HepG2 (cell line): ENCODE measurements around the gene PCYT2. TPM values are rescaled to one million over a fixed set of nuclear protein-coding genes. Genes with fewer than 3 reads are reported as not detected.

Source experiments
- CBX2 ChIP-seq, 2 experiments: fragments of 200-600 bp in 1 of 2; sonication (generic); formaldehyde crosslinking in 1 of 2; IDR thresholded peaks; 2 replicates each; pipeline versions ENCODE4 v1.7.0 to v1.8.1; 2018 to 2022; ENCODE audit warnings: low read depth in 2 of 2, low read length in 1 of 2, mild to moderate bottlenecking in 1 of 2, missing genetic modification reagents in 1 of 2
- DBP ChIP-seq: sonication (generic); formaldehyde crosslinking; IDR thresholded peaks from 2 replicates; pipeline ENCODE4 v1.4.0; 2020; ENCODE audit warnings: missing genetic modification reagents; ENCODE audit errors: not compliant biosample characterization
- DR1 ChIP-seq: sonication (generic); formaldehyde crosslinking; IDR thresholded peaks from 2 replicates; pipeline ENCODE4 v1.8.0; 2021; ENCODE audit warnings: mild to moderate bottlenecking, missing genetic modification reagents, inconsistent platforms
- FOXK1 ChIP-seq: sonication (generic); formaldehyde crosslinking; IDR thresholded peaks from 2 replicates; pipeline ENCODE4 v1.4.0; 2020; ENCODE audit warnings: low read depth, missing genetic modification reagents, borderline replicate concordance
- HCFC1 ChIP-seq: fragments of 150-350 bp; IDR thresholded peaks from 2 replicates; pipeline ENCODE4 v1.6.1; 2014; ENCODE audit warnings: low read depth, low read length
- HES4 ChIP-seq: sonication (generic); formaldehyde crosslinking; IDR thresholded peaks from 2 replicates; pipeline ENCODE4 v1.9.0; 2021; ENCODE audit warnings: mild to moderate bottlenecking, missing genetic modification reagents, borderline replicate concordance
- HNRNPUL1 ChIP-seq: fragments of 200-400 bp; formaldehyde crosslinking; IDR thresholded peaks from 2 replicates; pipeline ENCODE4 v1.6.1; 2017; ENCODE audit warnings: low read depth, mild to moderate bottlenecking, low read length, moderate library complexity
- MED13 ChIP-seq: sonication (generic); formaldehyde crosslinking; IDR thresholded peaks from 2 replicates; pipeline ENCODE4 v1.5.0; 2020; ENCODE audit warnings: missing genetic modification reagents
- PCBP1 ChIP-seq: fragments of 200-400 bp; formaldehyde crosslinking; IDR thresholded peaks from 2 replicates; pipeline ENCODE4 v1.6.1; 2017; ENCODE audit warnings: mild to moderate bottlenecking, low read depth, low read length, borderline replicate concordance
- POLR2AphosphoS2 ChIP-seq: IDR thresholded peaks from 2 replicates; pipeline ENCODE4 v1.6.1; 2011; ENCODE audit warnings: low read depth, low read length, improper control_type of control experiment
- REPIN1 ChIP-seq: sonication (generic); formaldehyde crosslinking; IDR thresholded peaks from 2 replicates; pipeline ENCODE4 v1.8.0; 2022; ENCODE audit warnings: missing genetic modification reagents, low read depth, mild to moderate bottlenecking, borderline replicate concordance
- STAT5B ChIP-seq: sonication (generic); formaldehyde crosslinking; IDR thresholded peaks from 2 replicates; pipeline ENCODE4 v1.4.0; 2020; ENCODE audit warnings: missing genetic modification reagents
- STAT6 ChIP-seq: sonication (generic); formaldehyde crosslinking; IDR thresholded peaks from 2 replicates; pipeline ENCODE4 v1.4.0; 2020; ENCODE audit warnings: missing genetic modification reagents, mild to moderate bottlenecking, borderline replicate concordance
- TFAP4 ChIP-seq: sonication (generic); IDR thresholded peaks from 2 replicates; pipeline ENCODE4 v1.6.1; 2016; ENCODE audit warnings: low read depth, borderline replicate concordance
- ZNF205 ChIP-seq: IDR thresholded peaks from 2 replicates; pipeline ENCODE4 v1.6.1; 2018; ENCODE audit warnings: missing biosample characterization, missing genetic modification reagents
- ZNF281 ChIP-seq: sonication (generic); formaldehyde crosslinking; IDR thresholded peaks from 2 replicates; pipeline ENCODE4 v1.4.0; 2020; ENCODE audit warnings: missing genetic modification reagents, borderline replicate concordance
- ZNF484 ChIP-seq: sonication (generic); formaldehyde crosslinking; IDR thresholded peaks from 2 replicates; pipeline ENCODE4 v1.5.1; 2020; ENCODE audit warnings: mild to moderate bottlenecking, low read depth, missing genetic modification reagents, borderline replicate concordance
- ZNF589 ChIP-seq: sonication (generic); formaldehyde crosslinking; conservative IDR thresholded peaks from 2 replicates; pipeline ENCODE4 v1.8.0; 2022; ENCODE audit warnings: mild to moderate bottlenecking, moderate library complexity, missing genetic modification reagents
- ZNF746 ChIP-seq: sonication (generic); formaldehyde crosslinking; IDR thresholded peaks from 2 replicates; pipeline ENCODE4 v1.8.0; 2022; ENCODE audit warnings: mild to moderate bottlenecking, missing genetic modification reagents
- ZNF75D ChIP-seq: sonication (generic); formaldehyde crosslinking; IDR thresholded peaks from 2 replicates; pipeline ENCODE4 v1.8.1; 2023; ENCODE audit warnings: missing genetic modification reagents, mild to moderate bottlenecking, borderline replicate concordance
- ZNF781 ChIP-seq: sonication (generic); formaldehyde crosslinking; IDR thresholded peaks from 2 replicates; pipeline ENCODE4 v1.5.1; 2020; ENCODE audit warnings: borderline replicate concordance, mild to moderate bottlenecking, missing genetic modification reagents; ENCODE audit errors: not compliant biosample characterization
- polyA plus RNA-seq, 8 experiments: library from polyadenylated mRNA; depleted of rRNA in 3 of 8; stranded (reverse) in 7 of 8; unstranded in 1 of 8; fragments of >200 nt; fragmentation: Illumina TruSeq in 4 of 8; extraction: Trizol in 4 of 8; gene quantifications; 2 replicates each; pipeline versions ENCODE4 v1.2.1 to v1.2.3, GENCODE V29; 2011 to 2016; ENCODE audit warnings: low read depth in 4 of 8, missing spikeins in 1 of 8, mixed read lengths in 1 of 8; ENCODE audit not compliant: insufficient read depth in 1 of 8
- total RNA-seq, 5 experiments: library from RNA; depleted of rRNA; stranded (reverse); fragments of >200 nt; fragmentation: Illumina TruSeq; extraction: Trizol; gene quantifications; 2 replicates each; pipeline ENCODE4 v1.2.3, GENCODE V29; 2016; ENCODE audit warnings: low read depth in 1 of 5

PCYT2 gene
- total and polyA plus RNA-seq, 2 of the 13 experiments (the other 11 are each of a cell fraction or from before 2014, with no cell fraction given), result 147 to 297 TPM

GRCh38 chr17:81959362-81960129 is 48.3 kb upstream of the PCYT2 start (continued):
- TF ChIP-seq CBX2 (IDR thresholded peaks at IDR 0.05; ENCODE audit: low read depth, low read length) (no peak), CBX2 (CRISPR knock-in tag; IDR thresholded peaks at IDR 0.05; ENCODE audit: low read depth) (no peak), HNRNPUL1 (no peak), HES4 (CRISPR knock-in tag) (peak; percentile 47), POLR2AphosphoS2 (no peak), ZNF746 (CRISPR knock-in tag) (no peak; the same call in 1 of the 2 replicates), DBP (CRISPR knock-in tag) (no peak), ZNF205 (no peak), MED13 (CRISPR knock-in tag) (no peak; the same call in 1 of the 2 replicates), ZNF589 (CRISPR knock-in tag) (0 out of 2 replicates have a peak, but pooled peaks have one; percentile 89), ZNF781 (no peak), REPIN1 (CRISPR knock-in tag) (no peak; the same call in 1 of the 2 replicates), DR1 (CRISPR knock-in tag) (no peak), TFAP4 (no peak), ZNF281 (CRISPR knock-in tag) (no peak), ZNF75D (no peak), HCFC1 (no peak), STAT6 (CRISPR knock-in tag) (no peak), ZNF484 (CRISPR knock-in tag) (no peak), STAT5B (CRISPR knock-in tag) (no peak), PCBP1 (no peak), FOXK1 (no peak)
